ENCODE measurements around the gene SDK2. TPM values are rescaled to one million over a fixed set of nuclear protein-coding genes. Genes with fewer than 3 reads are reported as not detected.
A peak's percentile ranks its signal among the peaks of the same experiment; 100 is the strongest.

Gene SDK2
- total and polyA plus RNA-seq, 4 experiments from 2014 or later: 0.49 to 2.9 (median 2.2) TPM; not detected in 1

- no peaks in the 10 kb centered on the region for H3K4me1 Mint-ChIP-seq
- CTCF ChIA-PET (ENCODE audit: partially characterized antibody): no interaction called here
Measured at GRCh38 chr17:73622381-73622780, 21.9 kb downstream of the SDK2 start.

DNA sequence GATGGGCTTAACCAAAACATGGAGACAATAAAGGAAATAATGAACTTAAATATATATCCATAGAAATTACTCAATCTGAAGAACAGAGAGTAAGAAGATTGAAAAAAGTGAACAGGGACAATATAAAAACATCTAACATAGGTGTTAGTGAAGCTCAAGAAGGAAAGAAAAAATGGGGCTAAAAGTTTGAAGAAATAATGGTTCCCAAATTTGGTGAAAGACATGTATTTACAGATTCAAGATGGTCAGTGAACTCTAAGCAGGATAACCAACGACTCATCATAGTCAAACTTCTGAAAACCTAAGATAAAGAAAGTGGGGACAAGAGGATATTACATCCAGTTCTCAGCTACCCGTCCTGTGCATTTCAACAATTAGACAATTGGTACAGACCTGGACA lies 22.6 kb downstream of the SDK2 start:
- POLR2A ChIA-PET (ENCODE audit: partially characterized antibody): no interaction called here
- Histone ChIP-seq H3K4me1 (ENCODE audit: insufficient read depth, low read length) (no peaks in the 10 kb centered on the region), H3K36me3 (ENCODE audit: insufficient read depth, low read length) (no peaks in the 10 kb centered on the region), H3K4me3 (ENCODE audit: low read length in 2 of 2) (no peak overlapping the region), H3K9me3 (ENCODE audit: control insufficient read depth in 1 of 2, low read length in 2 of 2) (no peaks in the 10 kb centered on the region), H3K27ac (ENCODE audit: low read depth, low read length) (no peak overlapping the region), H3K27me3 (ENCODE audit: insufficient read depth, low read length) (no peaks in the 10 kb centered on the region)
- peaks cover 5 to 21% (median 14%) of the 10 kb centered on the region in 8 donors for H3K9me3 Mint-ChIP-seq
- peak overlapping the region in 1 of 7 donors; percentile 68 for H3K27ac Mint-ChIP-seq
- CTCF ChIA-PET (ENCODE audit: partially characterized antibody): no interaction called here
- no peaks in the 10 kb centered on the region for H3K36me3 Mint-ChIP-seq
- H3K27me3 Mint-ChIP-seq: no peaks in the 10 kb centered on the region
- H3K4me1 Mint-ChIP-seq: no peaks in the 10 kb centered on the region
- no peak for DNase-seq
- intact Hi-C loops (cut with micrococcal nuclease): no loop called here
- no peak overlapping the region for H3K4me3 Mint-ChIP-seq

More at GRCh38 chr17:73622381-73622780, 21.9 kb downstream of the SDK2 start:
- no peaks in the 10 kb centered on the region for H3K9me3 ChIP-seq (ENCODE audit: control insufficient read depth in 1 of 2, low read length in 2 of 2)
- intact Hi-C loops (cut with micrococcal nuclease): no loop called here
- POLR2A ChIA-PET (ENCODE audit: partially characterized antibody): no interaction called here
- Mint-ChIP-seq H3K36me3 (no peaks in the 10 kb centered on the region), H3K27me3 (no peaks in the 10 kb centered on the region), H3K9me3 (peaks cover 5 to 21% (median 14%) of the 10 kb centered on the region in 8 donors), H3K4me3 (no peak overlapping the region), H3K27ac (no peak overlapping the region)
- no peak overlapping the region for H3K27ac ChIP-seq (ENCODE audit: low read depth, low read length)
- no peak for DNase-seq
- H3K4me1 ChIP-seq (ENCODE audit: insufficient read depth, low read length): no peaks in the 10 kb centered on the region
- H3K27me3 ChIP-seq (ENCODE audit: insufficient read depth, low read length): no peaks in the 10 kb centered on the region
- H3K36me3 ChIP-seq (ENCODE audit: insufficient read depth, low read length): no peaks in the 10 kb centered on the region
- no peak overlapping the region for H3K4me3 ChIP-seq (ENCODE audit: low read length in 2 of 2)

DNA sequence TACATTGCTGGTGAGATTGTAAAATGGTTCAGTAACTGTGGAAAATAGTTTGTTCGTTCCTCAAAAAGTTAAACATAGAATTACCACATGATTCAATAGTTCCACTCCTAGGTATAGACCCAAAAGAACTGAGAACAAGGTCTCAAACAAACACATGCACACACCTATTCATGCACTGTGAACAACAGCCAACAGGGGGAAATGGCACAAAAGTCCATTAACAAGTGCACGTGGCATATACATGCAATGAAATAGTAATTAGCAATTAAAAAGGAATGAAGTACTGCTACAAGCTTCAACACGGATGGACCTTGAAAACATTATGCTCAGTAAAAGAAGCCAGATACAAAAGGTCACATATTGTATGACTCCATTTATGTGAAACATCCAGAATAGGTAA lies 23.8 kb downstream of the SDK2 start:
- Histone ChIP-seq H3K27ac (ENCODE audit: low read depth, low read length) (no peak overlapping the region), H3K9me3 (ENCODE audit: control insufficient read depth in 1 of 2, low read length in 2 of 2) (no peaks in the 10 kb centered on the region), H3K27me3 (ENCODE audit: insufficient read depth, low read length) (no peaks in the 10 kb centered on the region), H3K36me3 (ENCODE audit: insufficient read depth, low read length) (no peaks in the 10 kb centered on the region), H3K4me1 (ENCODE audit: insufficient read depth, low read length) (no peaks in the 10 kb centered on the region), H3K4me3 (ENCODE audit: low read length in 2 of 2) (no peak overlapping the region)
- Mint-ChIP-seq H3K27me3 (peaks cover 0 to 5% of the 10 kb centered on the region in 2 donors), H3K36me3 (no peaks in the 10 kb centered on the region), H3K9me3 (peaks cover 5 to 21% (median 14%) of the 10 kb centered on the region in 8 donors), H3K4me3 (no peak overlapping the region), H3K27ac (no peak overlapping the region), H3K4me1 (no peaks in the 10 kb centered on the region)
- intact Hi-C loops (cut with micrococcal nuclease): no loop called here
- CTCF ChIA-PET (ENCODE audit: partially characterized antibody): no interaction called here
- POLR2A ChIA-PET (ENCODE audit: partially characterized antibody): no interaction called here
- no peak for DNase-seq

DNA sequence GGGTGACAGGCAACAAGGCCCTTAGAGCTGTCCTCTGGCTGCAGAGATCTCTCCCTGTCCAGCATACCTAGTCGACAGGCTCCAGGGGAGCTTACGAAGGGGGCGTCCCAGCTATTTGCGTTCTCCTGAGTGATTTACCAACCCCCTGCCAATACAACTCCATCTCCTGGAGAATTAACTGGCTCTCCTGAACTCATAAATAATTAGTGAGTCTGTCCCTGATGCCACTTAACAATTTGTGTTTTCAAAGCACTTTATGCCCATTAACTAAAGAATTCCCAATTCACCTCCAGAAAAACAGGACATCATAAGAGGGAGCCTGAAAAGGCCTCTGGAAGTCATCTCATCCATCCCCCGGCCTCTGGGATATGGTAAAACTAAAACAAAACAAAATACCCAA lies 26.7 kb downstream of the SDK2 start:
- POLR2A ChIA-PET (ENCODE audit: partially characterized antibody): no interaction called here
- Histone ChIP-seq H3K4me3 (ENCODE audit: low read length in 2 of 2) (no peak overlapping the region), H3K4me1 (ENCODE audit: insufficient read depth, low read length) (no peaks in the 10 kb centered on the region), H3K36me3 (ENCODE audit: insufficient read depth, low read length) (no peaks in the 10 kb centered on the region), H3K27ac (ENCODE audit: low read depth, low read length) (no peak overlapping the region), H3K9me3 (ENCODE audit: control insufficient read depth in 1 of 2, low read length in 2 of 2) (no peaks in the 10 kb centered on the region), H3K27me3 (ENCODE audit: insufficient read depth, low read length) (no peaks in the 10 kb centered on the region)
- Mint-ChIP-seq H3K36me3 (no peaks in the 10 kb centered on the region), H3K4me3 (no peak overlapping the region), H3K9me3 (peaks cover 5 to 21% (median 14%) of the 10 kb centered on the region in 8 donors), H3K27me3 (peaks cover 0 to 6% of the 10 kb centered on the region in 2 donors), H3K27ac (peak overlapping the region in 1 of 7 donors; percentile 10), H3K4me1 (no peaks in the 10 kb centered on the region)
- DNase-seq: no peak
- CTCF ChIA-PET (ENCODE audit: partially characterized antibody): no interaction called here
- intact Hi-C loops (cut with micrococcal nuclease): no loop called here

DNA sequence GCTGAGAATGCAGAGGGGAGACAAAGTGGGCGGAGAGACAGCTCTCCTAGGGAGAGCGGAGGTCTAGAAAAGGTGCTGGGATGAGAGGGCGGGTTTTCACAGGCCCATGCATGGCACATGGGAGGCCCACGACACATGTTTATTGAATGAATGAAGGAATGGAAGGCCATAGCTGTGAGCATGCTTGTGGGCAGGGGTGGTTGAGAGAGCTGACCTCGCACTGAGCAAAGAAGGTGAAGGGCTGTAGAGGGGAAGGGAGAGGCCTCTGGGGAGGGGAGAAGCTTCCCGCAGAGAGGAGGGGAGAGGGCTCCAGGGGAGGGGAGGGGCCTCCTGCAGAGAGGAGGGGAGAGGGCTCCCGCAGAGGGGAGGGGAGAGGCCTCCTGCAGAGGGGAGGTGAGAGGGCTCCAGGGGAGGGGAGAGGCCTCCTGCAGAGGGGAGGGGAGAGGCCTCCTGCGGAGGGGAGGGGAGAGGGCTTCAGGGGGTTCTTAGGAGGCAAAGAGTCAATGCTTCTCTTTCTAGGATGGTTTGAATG lies 27.3 kb downstream of the SDK2 start:
- ChIA-PET POLR2A (ENCODE audit: partially characterized antibody) (no interaction called here), CTCF (ENCODE audit: partially characterized antibody) (no interaction called here)
- H3K4me1 ChIP-seq (ENCODE audit: insufficient read depth, low read length): no peaks in the 10 kb centered on the region

GRCh38 chr17:73616120-73616872 lies 27.9 kb downstream of the SDK2 start:
- CTCF ChIA-PET (ENCODE audit: partially characterized antibody): no interaction called here
- Mint-ChIP-seq H3K27me3 (peaks cover 0 to 6% of the 10 kb centered on the region in 2 donors), H3K4me3 (no peak overlapping the region), H3K9me3 (peaks cover 5 to 21% (median 13%) of the 10 kb centered on the region in 8 donors), H3K27ac (no peak overlapping the region), H3K4me1 (no peaks in the 10 kb centered on the region), H3K36me3 (no peaks in the 10 kb centered on the region)
- no peaks in the 10 kb centered on the region for H3K36me3 ChIP-seq (ENCODE audit: insufficient read depth, low read length)
- H3K27me3 ChIP-seq (ENCODE audit: insufficient read depth, low read length): no peaks in the 10 kb centered on the region
- H3K4me3 ChIP-seq (ENCODE audit: low read length in 2 of 2): no peak overlapping the region
- no peaks in the 10 kb centered on the region for H3K4me1 ChIP-seq (ENCODE audit: insufficient read depth, low read length)
- intact Hi-C loops (cut with micrococcal nuclease): no loop called here
- no peak overlapping the region for H3K27ac ChIP-seq (ENCODE audit: low read depth, low read length)
- no peaks in the 10 kb centered on the region for H3K9me3 ChIP-seq (ENCODE audit: control insufficient read depth in 1 of 2, low read length in 2 of 2)
- POLR2A ChIA-PET (ENCODE audit: partially characterized antibody): no interaction called here
- DNase-seq: no peak

More for the DNA sequence above, 27.3 kb downstream of the SDK2 start:
- peaks cover 0 to 6% of the 10 kb centered on the region in 2 donors for H3K27me3 Mint-ChIP-seq
- intact Hi-C loops (cut with micrococcal nuclease): no loop called here
- no peak overlapping the region for H3K4me3 ChIP-seq (ENCODE audit: low read length in 2 of 2)
- no peaks in the 10 kb centered on the region for H3K36me3 ChIP-seq (ENCODE audit: insufficient read depth, low read length)
- H3K27ac ChIP-seq (ENCODE audit: low read depth, low read length): no peak overlapping the region
- no peak overlapping the region for H3K4me3 Mint-ChIP-seq
- peaks cover 5 to 21% (median 14%) of the 10 kb centered on the region in 8 donors for H3K9me3 Mint-ChIP-seq
- DNase-seq: no peak
- H3K4me1 Mint-ChIP-seq: no peaks in the 10 kb centered on the region
- H3K9me3 ChIP-seq (ENCODE audit: control insufficient read depth in 1 of 2, low read length in 2 of 2): no peaks in the 10 kb centered on the region
- no peaks in the 10 kb centered on the region for H3K36me3 Mint-ChIP-seq
- no peak overlapping the region for H3K27ac Mint-ChIP-seq
- H3K27me3 ChIP-seq (ENCODE audit: insufficient read depth, low read length): no peaks in the 10 kb centered on the region

GRCh38 chr17:73614256-73614655 lies 30.0 kb downstream of the SDK2 start:
- intact Hi-C loops (cut with micrococcal nuclease): no loop called here
- CTCF ChIA-PET (ENCODE audit: partially characterized antibody): no interaction called here
- H3K36me3 ChIP-seq (ENCODE audit: insufficient read depth, low read length): no peaks in the 10 kb centered on the region
- H3K9me3 ChIP-seq (ENCODE audit: control insufficient read depth in 1 of 2, low read length in 2 of 2): no peaks in the 10 kb centered on the region
- no peak for DNase-seq
- POLR2A ChIA-PET (ENCODE audit: partially characterized antibody): no interaction called here
- no peak overlapping the region for H3K4me3 ChIP-seq (ENCODE audit: low read length in 2 of 2)
- H3K4me3 Mint-ChIP-seq: no peak overlapping the region
- no peak overlapping the region for H3K27ac ChIP-seq (ENCODE audit: low read depth, low read length)
- no peaks in the 10 kb centered on the region for H3K4me1 ChIP-seq (ENCODE audit: insufficient read depth, low read length)
- H3K27me3 Mint-ChIP-seq: peaks cover 0 to 6% of the 10 kb centered on the region in 2 donors
- no peaks in the 10 kb centered on the region for H3K36me3 Mint-ChIP-seq
- peaks cover 2 to 11% (median 7%) of the 10 kb centered on the region in 8 donors for H3K9me3 Mint-ChIP-seq
- H3K4me1 Mint-ChIP-seq: no peaks in the 10 kb centered on the region
- H3K27me3 ChIP-seq (ENCODE audit: insufficient read depth, low read length): no peaks in the 10 kb centered on the region
- peak overlapping the region in 1 of 7 donors; percentile 60 for H3K27ac Mint-ChIP-seq
